Stimulated activated CD8-positive, alpha-beta memory T cell treated with anti-CD3 and anti-CD28 coated beads, Interleukin-15, amount 100 ng/mL, for 24 hours (primary cell): ENCODE results near the gene ESRRA.
A peak's percentile ranks its signal among the peaks of the same experiment; 100 is the strongest.

Source experiments
- DNase-seq: peaks from one replicate; pipeline ENCODE4 v3.0.0-alpha.2; 2020; ENCODE audit warnings: low read depth

Gene ESRRA

DNA sequence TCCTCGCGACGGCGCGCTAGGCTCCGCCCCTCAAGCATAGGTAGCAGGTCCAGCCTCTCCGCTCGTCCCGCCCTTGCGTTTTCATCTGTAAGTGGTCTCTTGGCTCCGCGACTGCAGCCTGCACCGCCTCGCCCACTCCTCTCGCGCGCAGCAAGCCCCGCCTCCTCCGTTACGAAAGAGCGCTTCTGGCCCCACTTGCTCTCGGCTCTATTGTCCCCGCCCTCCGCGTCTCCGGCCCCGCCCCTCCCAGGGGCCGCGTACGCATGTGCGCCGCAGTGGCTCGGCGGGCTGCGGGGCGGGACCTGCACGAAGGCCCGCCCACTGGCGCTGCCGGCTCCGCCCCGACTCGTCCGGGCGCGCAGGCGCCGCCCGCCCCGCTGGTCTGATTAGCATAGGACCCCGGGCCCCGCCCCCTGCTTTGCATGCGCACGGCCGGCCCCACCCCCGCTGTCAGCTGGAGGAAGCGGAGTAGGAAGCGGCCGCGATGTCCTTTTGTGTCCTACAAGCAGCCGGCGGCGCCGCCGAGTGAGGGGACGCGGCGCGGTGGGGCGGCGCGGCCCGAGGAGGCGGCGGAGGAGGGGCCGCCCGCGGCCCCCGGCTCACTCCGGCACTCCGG lies at the start of gene ESRRA:
ESRRA (plus strand) TSS at position 450 of the 616 bp plus-strand sequence. CDS start 1,656 bp downstream, outside the sequence.
- DNase-seq, result peak; percentile 98

DNA sequence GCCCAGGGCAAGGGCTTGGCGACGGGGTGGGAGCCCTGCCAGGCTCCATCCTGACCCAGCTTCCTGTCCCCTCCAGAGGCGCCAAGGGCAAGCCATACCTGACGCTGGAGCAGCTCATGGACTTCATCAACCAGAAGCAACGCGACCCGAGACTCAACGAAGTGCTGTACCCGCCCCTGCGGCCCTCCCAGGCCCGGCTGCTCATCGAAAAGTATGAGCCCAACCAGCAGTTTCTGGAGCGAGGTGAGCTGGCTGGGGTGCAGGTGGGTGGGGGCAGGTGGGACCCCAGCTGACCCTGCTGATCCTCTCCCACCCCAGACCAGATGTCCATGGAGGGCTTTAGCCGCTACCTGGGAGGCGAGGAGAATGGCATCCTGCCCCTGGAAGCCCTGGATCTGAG lies 49.0 kb upstream of the ESRRA start:
- no peak for DNase-seq

- no peak for DNase-seq
Observed at GRCh38 chr11:64258356-64258755, 47.0 kb upstream of the ESRRA start.

DNA sequence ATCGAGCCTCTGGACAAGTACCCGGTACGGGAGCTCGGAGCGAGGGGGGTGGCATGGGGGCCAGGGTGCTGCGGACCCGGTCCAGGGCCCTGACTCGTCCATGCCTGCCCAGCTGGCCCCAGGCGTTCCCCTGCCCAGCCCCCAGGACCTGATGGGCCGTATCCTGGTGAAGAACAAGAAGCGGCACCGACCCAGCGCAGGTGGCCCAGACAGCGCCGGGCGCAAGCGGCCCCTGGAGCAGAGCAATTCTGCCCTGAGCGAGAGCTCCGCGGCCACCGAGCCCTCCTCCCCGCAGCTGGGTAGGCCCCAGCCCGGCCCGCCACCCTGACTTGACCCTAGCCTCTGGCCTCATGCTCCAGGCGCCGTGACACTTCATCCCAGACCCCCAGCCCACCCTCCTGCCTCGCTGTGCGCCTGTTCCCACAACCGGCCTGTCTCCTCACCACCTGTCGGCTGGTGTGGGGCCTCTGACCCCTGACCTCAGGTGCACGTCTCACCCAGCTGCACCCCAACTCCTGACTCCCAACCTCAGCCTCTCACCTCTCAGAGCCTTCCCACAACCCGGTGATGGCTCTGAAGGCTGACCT lies 46.3 kb upstream of the ESRRA start:
- DNase-seq, result no peak

- no peak for DNase-seq
Observed at GRCh38 chr11:64259533-64260067, 45.7 kb upstream of the ESRRA start.

DNA sequence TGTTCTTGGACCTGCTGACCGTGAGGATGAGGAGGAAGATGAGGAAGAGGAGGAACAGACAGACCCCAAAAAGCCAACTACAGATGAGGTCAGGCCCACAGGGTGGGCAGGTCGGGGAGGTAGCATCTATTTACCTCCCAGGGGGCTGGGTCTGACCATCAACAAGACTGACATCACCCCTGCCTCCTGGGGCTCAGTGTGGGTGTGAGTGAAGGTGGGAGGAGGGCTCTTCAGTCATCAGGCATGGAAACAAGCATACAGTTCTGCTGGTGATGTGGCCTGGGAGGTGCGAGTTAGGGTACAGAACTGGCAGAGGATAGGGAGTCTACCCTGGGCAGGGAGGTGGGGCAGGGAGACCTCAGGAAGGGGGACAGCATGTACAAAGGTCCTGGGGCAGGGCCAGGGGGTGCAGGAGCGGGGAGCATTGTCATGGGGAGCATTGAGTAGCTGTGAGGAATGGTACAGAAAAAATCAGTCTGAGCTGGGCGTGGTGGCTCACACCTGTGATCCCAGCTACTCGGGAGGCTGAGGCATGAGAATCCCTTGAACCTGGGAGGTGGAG lies 45.1 kb upstream of the ESRRA start:
- DNase-seq, result no peak

- DNase-seq, result no peak
Observed at GRCh38 chr11:64261556-64262080, 43.7 kb upstream of the ESRRA start.

GRCh38 chr11:64262271-64263002 lies 42.9 kb upstream of the ESRRA start:
- no peak for DNase-seq

DNA sequence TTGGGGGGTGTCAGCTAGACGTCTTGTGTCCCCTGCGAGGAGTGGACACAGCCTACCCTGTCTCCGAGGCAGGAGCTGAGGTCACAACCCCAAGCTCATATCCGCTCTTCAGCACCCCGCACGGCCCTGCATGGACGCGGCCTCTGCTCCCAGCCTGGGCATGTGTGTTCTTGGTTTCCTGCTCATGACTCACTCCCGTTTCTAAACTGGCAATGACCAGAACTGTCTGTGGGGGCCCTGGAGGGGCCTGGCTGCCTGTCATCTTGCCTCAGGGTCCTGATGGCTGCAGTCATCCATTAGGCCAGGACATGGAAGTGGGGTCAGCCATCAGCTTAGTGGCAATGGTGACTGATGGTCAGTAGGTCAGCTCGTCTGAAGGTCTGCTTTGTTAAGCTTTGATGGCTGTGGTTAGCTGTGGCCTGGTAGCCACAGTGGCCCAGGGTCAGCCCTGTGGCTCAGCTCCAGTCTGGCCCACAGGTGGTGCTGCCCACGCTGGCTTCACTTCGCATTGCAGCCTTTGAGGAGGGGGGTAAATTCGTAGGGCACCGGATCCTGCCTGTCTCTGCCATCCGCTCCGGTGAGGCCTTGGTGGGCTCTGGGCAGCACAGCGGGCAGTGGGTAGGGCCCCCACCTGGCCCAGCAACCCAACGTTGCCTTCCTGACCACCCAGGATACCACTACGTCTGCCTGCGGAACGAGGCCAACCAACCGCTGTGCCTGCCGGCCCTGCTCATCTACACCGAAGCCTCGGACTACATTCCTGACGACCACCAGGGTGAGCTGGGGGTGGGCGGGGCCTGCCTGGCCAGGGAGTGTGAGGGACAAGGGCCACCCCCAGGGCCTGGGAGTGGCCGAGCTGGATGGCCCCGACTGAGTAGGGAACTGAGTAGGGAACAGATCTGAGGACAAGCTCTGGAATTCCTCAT lies 42.0 kb upstream of the ESRRA start:
- DNase-seq, result no peak

- DNase-seq, result no peak
Observed at GRCh38 chr11:64263947-64264317, 41.4 kb upstream of the ESRRA start.

DNA sequence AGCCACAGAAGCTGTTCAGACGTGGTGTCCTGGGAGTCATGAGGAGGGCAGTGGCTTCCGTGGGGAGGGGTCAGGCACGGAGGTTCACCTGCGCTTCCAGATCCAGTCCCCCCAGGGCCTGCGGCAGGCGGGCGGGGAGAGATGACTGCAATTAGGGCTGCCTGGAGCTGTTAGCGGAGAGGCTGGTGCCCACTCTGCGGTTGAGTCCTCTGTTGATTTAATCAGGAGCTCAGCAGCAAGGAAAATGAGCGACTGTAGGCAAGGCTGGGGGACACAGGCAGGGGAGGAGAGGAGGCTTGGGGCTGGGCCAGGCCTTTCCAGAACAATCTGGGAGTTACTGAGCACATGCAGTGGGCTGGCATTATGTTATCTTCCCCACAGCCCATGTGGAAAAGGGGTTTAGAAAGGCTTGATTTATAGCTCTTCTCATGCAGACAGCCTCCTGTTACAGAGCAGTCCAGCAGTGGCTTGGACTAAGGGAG lies 40.9 kb upstream of the ESRRA start:
- DNase-seq, result no peak

DNA sequence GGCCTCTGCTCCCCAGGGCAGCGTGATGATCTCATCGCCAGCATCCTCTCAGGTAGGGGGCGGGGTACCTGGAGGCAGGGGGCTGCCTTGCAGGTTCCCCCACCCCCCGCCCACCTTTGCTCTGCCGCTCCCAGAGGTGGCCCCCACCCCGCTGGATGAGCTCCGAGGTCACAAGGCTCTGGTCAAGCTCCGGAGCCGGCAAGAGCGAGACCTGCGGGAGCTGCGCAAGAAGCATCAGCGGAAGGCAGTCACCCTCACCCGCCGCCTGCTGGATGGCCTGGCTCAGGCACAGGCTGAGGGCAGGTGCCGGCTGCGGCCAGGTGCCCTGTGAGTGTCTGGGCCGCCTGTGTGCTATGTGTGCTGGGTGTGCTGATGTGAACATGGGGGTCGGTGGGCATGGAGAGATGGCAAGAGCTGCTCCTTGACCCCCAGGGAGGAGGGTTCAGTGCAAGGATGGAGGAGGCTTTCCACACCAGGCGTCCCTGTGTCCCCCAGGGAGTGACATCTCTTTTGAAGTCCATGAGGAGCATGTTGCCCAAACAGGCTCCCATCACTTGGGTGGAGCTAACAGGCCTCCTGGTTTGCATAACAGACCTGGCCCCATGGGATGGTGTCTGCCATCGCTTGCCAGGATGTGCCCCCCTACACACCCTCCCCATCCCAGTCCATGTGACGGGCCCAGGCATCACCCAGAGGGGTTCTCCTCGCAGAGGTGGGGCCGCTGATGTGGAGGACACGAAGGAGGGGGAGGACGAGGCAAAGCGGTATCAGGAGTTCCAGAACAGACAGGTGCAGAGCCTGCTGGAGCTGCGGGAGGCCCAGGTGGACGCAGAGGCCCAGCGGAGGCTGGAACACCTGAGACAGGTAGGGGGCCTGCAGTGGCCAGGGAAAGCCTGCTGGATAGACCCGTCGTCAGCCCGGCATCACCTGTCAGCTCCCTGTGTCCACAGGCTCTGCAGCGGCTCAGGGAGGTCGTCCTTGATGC lies 39.9 kb upstream of the ESRRA start:
- DNase-seq, result no peak

- no peak for DNase-seq
Observed at GRCh38 chr11:64266339-64266738, 39.0 kb upstream of the ESRRA start.

DNA sequence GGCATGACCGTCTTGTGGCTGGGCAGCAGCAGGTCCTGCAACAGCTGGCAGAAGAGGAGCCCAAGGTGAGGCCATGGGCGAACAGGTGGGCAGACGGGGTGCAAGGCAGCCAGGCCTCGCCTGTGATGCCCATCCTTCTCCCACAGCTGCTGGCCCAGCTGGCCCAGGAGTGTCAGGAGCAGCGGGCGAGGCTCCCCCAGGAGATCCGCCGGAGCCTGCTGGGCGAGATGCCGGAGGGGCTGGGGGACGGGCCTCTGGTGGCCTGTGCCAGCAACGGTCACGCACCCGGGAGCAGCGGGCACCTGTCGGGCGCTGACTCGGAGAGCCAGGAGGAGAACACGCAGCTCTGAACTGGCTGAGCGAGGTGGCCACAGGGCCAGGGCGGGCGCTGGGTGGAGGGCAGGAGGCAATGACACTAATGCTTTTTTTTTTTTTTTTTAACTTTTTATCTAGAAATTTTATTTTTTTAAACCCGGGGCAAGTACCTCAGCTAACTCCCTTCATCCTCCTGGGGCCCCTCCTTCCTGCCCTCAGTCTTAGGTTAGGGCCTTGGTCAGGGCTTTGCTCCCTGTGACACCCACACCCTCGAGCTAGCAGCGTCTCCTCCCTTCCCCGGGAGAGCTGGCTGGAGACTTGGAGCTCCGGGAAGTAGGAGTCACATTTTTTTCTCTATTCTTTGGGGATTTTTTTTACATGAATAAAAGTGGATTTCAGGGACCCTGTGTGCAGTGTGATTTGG lies 37.9 kb upstream of the ESRRA start:
- no peak for DNase-seq

DNA sequence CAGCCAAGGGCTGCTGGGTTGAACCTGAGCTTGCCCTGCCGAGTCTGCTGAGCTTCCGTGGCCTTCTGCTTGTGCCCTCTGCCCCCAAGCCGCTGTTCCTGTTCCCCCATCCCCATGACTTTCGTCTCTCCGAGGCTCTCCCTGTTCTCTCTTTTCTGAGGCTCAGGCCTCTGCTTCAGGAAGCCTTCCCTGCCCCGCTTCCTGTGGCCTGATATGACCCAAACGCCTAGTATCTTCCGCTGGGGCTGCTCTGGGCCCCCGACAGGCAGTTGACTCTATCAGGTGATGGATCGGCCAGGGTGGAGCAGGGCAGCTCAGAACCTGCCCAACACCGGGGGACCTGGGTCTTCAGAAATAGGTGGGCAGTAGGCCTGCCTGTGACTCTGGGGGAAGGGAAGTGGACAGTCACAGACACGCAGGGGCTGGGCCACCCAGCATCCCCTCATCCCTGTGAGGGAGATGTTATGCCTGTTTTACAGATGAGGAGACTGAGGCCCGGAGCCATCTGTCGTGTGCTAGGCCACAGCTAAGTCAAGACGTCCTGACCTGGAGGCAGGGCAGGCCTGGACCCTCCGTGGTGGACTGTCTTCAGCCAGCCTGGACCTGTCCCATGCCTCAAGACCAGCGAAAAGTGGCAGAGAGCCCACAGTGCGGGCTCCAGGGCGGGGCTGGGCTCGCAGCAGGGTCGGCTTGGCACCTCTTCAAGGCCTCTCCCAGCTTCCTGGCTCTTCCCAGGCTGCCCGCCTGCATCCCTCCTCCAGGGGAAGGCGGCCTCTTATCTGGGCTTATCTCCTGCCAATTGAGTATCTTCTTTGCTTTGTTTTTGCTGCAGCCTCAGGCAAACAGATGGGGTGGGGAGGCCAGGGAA lies 37.1 kb upstream of the ESRRA start:
- DNase-seq, result no peak

DNA sequence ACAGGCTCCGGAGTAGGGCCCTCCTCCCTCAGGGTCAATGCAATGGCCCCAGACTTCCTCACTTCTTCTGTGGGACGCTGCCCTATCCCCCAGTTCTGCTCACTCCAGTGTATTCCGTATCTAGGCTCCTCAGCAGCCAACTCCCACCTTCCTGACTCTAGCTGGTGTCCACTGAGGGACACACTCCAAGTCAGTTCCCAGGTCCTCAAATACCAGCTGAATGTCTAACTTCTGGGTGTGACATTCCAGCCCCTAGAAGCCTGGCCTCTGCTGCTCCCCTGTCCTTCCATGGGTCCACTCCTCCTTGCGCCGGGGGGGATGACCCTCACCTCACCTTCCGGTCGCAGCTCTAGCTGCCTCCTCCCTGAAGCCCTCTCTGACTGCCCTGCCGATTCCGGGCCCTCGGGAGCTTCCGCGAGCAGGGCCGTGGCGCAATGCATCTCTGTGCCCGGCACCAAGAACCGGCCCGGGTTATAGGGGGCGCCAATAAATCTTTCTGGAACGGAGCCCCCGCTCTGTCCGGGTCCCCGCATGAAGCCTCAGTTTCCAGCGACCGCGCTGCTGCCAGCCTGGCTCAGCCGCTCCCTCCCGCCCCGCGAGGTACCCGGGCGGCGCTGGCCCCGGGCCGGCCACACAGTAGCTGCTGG lies 36.3 kb upstream of the ESRRA start:
- no peak for DNase-seq

GRCh38 chr11:64269540-64270220 lies 35.6 kb upstream of the ESRRA start:
- peak; percentile 92 for DNase-seq
